Gastrocnemius medialis (tissue), 4 donors: ENCODE data around the gene GTF2A2. TPM values are rescaled to one million over a fixed set of nuclear protein-coding genes. Genes with fewer than 3 reads are reported as not detected.
"Not testable (repeated sequence)": the region's sequence is repeated elsewhere in the genome, so short reads cannot be mapped to it uniquely, and the experiment has no call there.

Experiments used
- ATAC-seq, 2 donors: fragments of 150-250 bp; one replicate each; pipeline ENCODE4 v1.9.1; 2016
- DNase-seq, 2 donors: peaks; one replicate each; pipeline ENCODE4 v3.0.0-alpha.2; 2019
- H3K27ac ChIP-seq, 4 donors: fragments of 200-600 bp; sonication (generic); 1 replicate in 1 of 4; 2 replicates in 3 of 4; pipeline ENCODE4 v1.5.1; 2016 to 2018; ENCODE audit warnings: mild to moderate bottlenecking in 2 of 4, moderate library complexity in 1 of 4
- H3K27me3 ChIP-seq, 3 donors: fragments of 200-600 bp; sonication (generic) in 2 of 3; 1 replicate in 1 of 3; 2 replicates in 2 of 3; pipeline versions ENCODE4 v1.5.1 to v1.6.0; 2016 to 2019; ENCODE audit warnings: mild to moderate bottlenecking in 1 of 3, moderate library complexity in 1 of 3
- H3K36me3 ChIP-seq, 2 donors: fragments of 200-600 bp; sonication (generic) in 1 of 2; one replicate each; pipeline ENCODE4 v1.5.1; 2017 to 2018
- H3K4me1 ChIP-seq, 2 donors: fragments of 200-600 bp; sonication (generic) in 1 of 2; one replicate each; pipeline ENCODE4 v1.5.1; 2016 to 2017; ENCODE audit warnings: mild to moderate bottlenecking in 2 of 2
- H3K4me3 ChIP-seq, 4 donors: fragments of 200-600 bp; sonication (generic) in 3 of 4; 1 replicate in 1 of 4; 2 replicates in 3 of 4; pipeline ENCODE4 v1.5.1; 2016 to 2019; ENCODE audit warnings: mild to moderate bottlenecking in 2 of 4
- H3K9me3 ChIP-seq, 3 donors: fragments of 200-600 bp; sonication (generic) in 2 of 3; 1 replicate in 1 of 3; 2 replicates in 2 of 3; pipeline ENCODE4 v1.5.1; 2016 to 2019
- POLR2A ChIP-seq, 2 donors: fragments of 450-650 bp; IDR thresholded peaks; one replicate each; pipeline ENCODE4 v1.6.1; 2017; ENCODE audit warnings: antibody characterized with exemption in 2 of 2, mild to moderate bottlenecking in 2 of 2, moderate library complexity in 2 of 2
- in situ Hi-C, 4 donors: fragments of 200-750 bp; cut with MboI; loops; one replicate each; pipeline versions ENCODE4 v1.15.0 to v1.8.0; 2017; ENCODE audit warnings: low sequenced_read_pairs in 4 of 4
- intact Hi-C: fragments of 100-400 bp; cut with DNase I; formaldehyde crosslinking; loops from one replicate; pipeline ENCODE4 v1.15.1; 2023; ENCODE audit warnings: low total_unique reads
- total RNA-seq, 4 donors: library from RNA; depleted of rRNA; stranded (reverse); fragments of >200 nt; gene quantifications; one replicate each; pipeline versions ENCODE4 v1.1.0 to v1.2.3, GENCODE V29; 2016
- TF ChIP-seq, protein P1 (sequence below), 5 experiments: fragments of 450-650 bp in 3 of 5; fragments of 200-600 bp in 2 of 5; sonication (generic) in 2 of 5; IDR thresholded peaks in 4 of 5; conservative IDR thresholded peaks in 1 of 5; 1 replicate in 4 of 5; 2 replicates in 1 of 5; pipeline ENCODE4 v1.5.1; 2016 to 2019; ENCODE audit warnings: antibody characterized with exemption in 5 of 5, mild to moderate bottlenecking in 3 of 5, moderate library complexity in 3 of 5

Gene GTF2A2
- total RNA-seq, 4 donors from 2014 or later: 37.9 to 86.0 (median 53.5) TPM

DNA sequence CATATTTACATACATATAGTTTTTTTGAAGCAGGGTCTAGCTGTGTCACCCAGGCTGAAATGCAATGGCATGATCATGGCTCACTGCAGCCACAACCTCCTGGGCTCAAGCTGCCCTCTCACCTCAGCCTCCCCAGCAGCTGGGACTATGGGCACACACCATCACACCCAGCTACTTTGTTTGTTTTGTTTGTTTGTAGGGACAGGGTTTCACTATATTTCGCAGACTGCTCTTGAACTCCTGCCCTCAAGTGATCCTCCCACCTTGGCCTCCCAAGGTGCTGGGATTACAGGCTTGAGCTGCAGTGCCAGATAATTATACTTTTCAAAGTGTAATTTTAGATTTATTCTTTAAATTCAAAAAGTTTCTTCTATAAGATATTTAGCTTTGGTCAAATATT is 10.2 kb downstream of the GTF2A2 start:
- H3K36me3 ChIP-seq: peaks cover 0 to 62% of the 10 kb centered on the region in 2 donors
- no peaks in the 10 kb centered on the region for H3K27me3 ChIP-seq
- intact Hi-C loops: no loop called here
- in situ Hi-C loops: no loop called here
- H3K9me3 ChIP-seq: no peaks in the 10 kb centered on the region
- TF ChIP-seq, protein P1, sequence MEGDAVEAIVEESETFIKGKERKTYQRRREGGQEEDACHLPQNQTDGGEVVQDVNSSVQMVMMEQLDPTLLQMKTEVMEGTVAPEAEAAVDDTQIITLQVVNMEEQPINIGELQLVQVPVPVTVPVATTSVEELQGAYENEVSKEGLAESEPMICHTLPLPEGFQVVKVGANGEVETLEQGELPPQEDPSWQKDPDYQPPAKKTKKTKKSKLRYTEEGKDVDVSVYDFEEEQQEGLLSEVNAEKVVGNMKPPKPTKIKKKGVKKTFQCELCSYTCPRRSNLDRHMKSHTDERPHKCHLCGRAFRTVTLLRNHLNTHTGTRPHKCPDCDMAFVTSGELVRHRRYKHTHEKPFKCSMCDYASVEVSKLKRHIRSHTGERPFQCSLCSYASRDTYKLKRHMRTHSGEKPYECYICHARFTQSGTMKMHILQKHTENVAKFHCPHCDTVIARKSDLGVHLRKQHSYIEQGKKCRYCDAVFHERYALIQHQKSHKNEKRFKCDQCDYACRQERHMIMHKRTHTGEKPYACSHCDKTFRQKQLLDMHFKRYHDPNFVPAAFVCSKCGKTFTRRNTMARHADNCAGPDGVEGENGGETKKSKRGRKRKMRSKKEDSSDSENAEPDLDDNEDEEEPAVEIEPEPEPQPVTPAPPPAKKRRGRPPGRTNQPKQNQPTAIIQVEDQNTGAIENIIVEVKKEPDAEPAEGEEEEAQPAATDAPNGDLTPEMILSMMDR (IDR thresholded peaks at IDR 0.05 in 4 of 5, conservative IDR thresholded peaks at IDR 0.05 in 1 of 5): no peak
- TF ChIP-seq POLR2A (IDR thresholded peaks at IDR 0.05): no peak
- no peak overlapping the region for H3K4me3 ChIP-seq
- ATAC-seq (no peak), DNase-seq (no peak)
- no peaks in the 10 kb centered on the region for H3K4me1 ChIP-seq
- no peak overlapping the region for H3K27ac ChIP-seq

DNA sequence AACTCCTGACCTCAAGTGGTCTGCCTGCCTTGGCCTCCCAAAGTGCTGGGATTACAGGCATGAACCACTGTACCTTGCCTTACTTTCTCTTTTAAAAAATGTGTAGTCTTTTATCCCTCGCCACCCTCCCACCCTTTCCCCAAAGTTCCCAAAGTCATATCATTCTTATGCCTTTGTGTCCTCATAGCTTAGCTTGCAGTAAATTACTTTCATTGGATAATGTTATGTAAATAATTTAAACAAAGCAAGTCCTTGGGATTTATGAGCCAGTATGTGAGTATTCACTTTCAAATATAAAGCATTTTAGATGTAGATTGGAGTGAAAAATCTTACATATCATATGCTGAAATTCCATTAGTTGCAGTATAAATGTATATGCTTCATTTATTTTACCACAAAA is 11.0 kb downstream of the GTF2A2 start:
- H3K27ac ChIP-seq: no peak overlapping the region
- in situ Hi-C loops: no loop called here
- H3K27me3 ChIP-seq: no peaks in the 10 kb centered on the region
- ATAC-seq (no peak), DNase-seq (no peak)
- H3K9me3 ChIP-seq: no peaks in the 10 kb centered on the region
- H3K4me3 ChIP-seq: no peak overlapping the region
- H3K36me3 ChIP-seq: peaks cover 0 to 61% of the 10 kb centered on the region in 2 donors
- intact Hi-C loops: no loop called here
- no peaks in the 10 kb centered on the region for H3K4me1 ChIP-seq
- no peak for TF ChIP-seq POLR2A (IDR thresholded peaks at IDR 0.05)
- TF ChIP-seq, protein P1 (IDR thresholded peaks at IDR 0.05 in 4 of 5, conservative IDR thresholded peaks at IDR 0.05 in 1 of 5): no peak

DNA sequence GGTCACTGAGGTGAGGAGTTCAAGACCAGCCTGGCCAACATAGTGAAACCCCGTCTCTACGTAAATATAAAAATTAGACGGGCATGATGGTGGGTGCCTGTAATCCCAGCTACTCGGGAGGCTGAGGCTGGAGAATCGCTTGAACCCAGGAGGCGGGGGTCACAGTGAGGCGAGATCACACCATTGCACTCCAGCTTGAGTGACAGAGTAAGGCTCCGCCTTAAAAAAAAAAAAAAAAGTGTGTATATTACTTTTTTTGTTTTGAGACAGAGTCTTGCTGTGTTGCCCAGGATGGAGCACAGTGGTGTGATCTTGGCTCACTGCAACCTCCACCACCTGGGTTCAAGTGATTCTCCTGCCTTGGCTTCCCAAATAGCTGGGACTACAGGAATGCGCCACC is 11.5 kb downstream of the GTF2A2 start:
- H3K27ac ChIP-seq, ATAC-seq, H3K4me3 ChIP-seq, H3K9me3 ChIP-seq, DNase-seq, H3K4me1 ChIP-seq, intact Hi-C loops, in situ Hi-C loops, H3K27me3 ChIP-seq: not testable (repeated sequence)
- peaks cover 0 to 61% of the 10 kb centered on the region in 2 donors for H3K36me3 ChIP-seq

DNA sequence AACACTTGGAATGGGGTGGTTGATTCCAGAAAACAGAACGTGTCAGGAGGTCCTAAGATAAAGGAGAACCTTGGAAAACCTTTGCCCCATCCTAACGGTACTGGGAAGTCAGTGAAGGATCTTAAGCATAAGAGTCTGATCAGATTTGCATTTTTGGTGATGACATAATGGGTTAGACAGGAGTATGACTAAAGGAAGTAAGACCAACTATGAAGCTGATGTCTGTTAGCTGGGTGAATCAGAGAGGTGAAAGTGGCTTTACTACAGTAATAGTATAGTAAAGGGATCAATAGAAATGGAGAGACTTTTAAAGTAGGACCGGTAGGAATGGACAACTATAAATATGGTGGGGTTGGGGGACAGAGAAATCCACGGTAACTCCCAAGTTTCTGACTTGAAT is 12.6 kb downstream of the GTF2A2 start:
- TF ChIP-seq, protein P1 (IDR thresholded peaks at IDR 0.05 in 4 of 5, conservative IDR thresholded peaks at IDR 0.05 in 1 of 5): no peak
- TF ChIP-seq POLR2A (IDR thresholded peaks at IDR 0.05): no peak
- ATAC-seq (no peak), DNase-seq (no peak)
- in situ Hi-C loops (no loop called here), intact Hi-C loops (no loop called here)
- Histone ChIP-seq H3K4me3 (no peak overlapping the region), H3K27ac (no peak overlapping the region), H3K4me1 (no peaks in the 10 kb centered on the region), H3K36me3 (peaks cover 0 to 53% of the 10 kb centered on the region in 2 donors), H3K27me3 (no peaks in the 10 kb centered on the region), H3K9me3 (no peaks in the 10 kb centered on the region)

DNA sequence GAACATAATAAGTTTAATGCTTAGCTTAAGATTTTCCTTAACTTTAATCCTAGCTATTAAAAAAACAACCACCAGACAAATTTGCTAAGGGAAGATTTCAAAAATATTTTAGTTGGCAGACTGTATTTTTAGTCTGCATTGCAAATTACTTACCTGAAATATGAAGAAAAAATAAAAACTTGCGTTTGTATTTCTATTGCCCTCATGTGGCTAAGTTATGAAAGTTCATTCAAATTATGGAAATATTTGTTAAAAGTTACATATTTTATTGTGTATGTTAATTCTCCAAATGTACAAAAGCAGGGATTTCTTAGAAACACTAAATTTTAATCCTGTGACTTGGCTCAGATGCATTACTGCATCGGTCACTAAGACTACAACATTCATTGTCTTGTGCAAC is 15.0 kb downstream of the GTF2A2 start:
- intact Hi-C loops: no loop called here
- peaks cover 6 to 66% of the 10 kb centered on the region in 2 donors for H3K36me3 ChIP-seq
- H3K27ac ChIP-seq: no peak overlapping the region
- no peaks in the 10 kb centered on the region for H3K27me3 ChIP-seq
- no peak for DNase-seq
- H3K4me3 ChIP-seq: no peak overlapping the region
- in situ Hi-C loops: no loop called here
- ATAC-seq: no peak
- no peaks in the 10 kb centered on the region for H3K9me3 ChIP-seq
- TF ChIP-seq POLR2A (IDR thresholded peaks at IDR 0.05): no peak
- TF ChIP-seq, protein P1 (IDR thresholded peaks at IDR 0.05 in 4 of 5, conservative IDR thresholded peaks at IDR 0.05 in 1 of 5): no peak
- H3K4me1 ChIP-seq: no peaks in the 10 kb centered on the region

DNA sequence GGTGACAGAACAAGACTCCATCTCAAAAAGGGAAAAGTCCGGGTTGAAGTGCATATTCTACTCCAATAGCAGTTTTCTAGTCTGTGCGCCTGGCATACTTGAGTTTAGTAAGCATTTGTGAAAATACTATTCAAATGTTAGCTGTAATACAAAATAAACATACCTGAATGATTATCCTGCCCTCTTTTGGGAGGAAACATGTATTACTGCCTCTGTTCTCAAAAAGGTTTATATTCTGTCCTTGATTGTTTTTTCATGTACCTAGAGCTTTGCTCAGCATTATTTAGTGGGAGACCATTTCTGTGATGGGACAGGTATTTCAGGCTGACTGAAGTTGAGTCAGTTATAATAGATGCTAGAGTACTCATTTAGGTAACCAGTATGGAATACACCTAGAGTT is 19.8 kb downstream of the GTF2A2 start:
- H3K9me3 ChIP-seq, in situ Hi-C loops, intact Hi-C loops, H3K4me3 ChIP-seq, ATAC-seq, H3K27ac ChIP-seq, H3K4me1 ChIP-seq, DNase-seq, H3K27me3 ChIP-seq: not testable (repeated sequence)
- H3K36me3 ChIP-seq: peaks cover 6 to 44% of the 10 kb centered on the region in 2 donors
